ENCODE measurements around the gene OR10AD1.

OR10AD1 gene

GRCh38 chr12:48189331-48190125 is 13.6 kb downstream of the OR10AD1 start:
- DNase-seq = peak; percentile 53 to 57

DNA sequence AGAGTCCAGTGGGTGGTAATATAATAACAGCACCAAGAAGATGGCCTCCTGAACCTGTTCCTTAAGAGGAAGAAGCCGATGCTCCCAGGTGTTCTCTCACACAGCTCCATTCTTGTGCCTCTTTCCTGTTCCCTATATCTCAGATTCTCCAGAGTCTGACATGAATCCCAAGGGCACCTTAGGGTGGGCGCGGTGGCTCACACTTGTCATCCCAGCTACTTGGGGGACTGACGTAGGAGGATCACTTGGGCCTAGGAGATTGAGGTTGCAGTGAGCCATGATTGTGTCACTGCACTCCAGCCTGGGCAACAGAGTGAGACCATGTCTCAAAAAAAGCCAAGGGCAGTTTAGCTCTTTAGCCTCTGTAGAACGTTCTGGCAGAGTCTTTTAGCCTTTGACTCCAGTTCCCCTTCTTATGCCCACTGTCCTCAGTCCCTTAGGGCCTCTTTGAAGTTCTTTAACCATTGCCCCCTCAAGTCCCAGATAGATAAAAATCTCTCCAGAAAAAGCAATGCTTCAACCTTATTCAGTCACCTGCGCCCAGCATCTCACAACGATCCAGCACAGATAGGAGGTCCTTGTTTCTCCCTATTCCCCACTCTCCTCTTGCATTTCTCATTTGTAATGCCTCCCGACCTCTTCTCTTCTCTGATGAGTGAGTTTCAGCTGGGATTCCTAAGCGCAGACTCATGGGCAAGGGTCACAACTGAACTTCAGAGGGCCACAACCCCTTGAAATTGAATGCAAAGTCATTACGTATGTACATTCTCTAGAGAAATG is 15.0 kb downstream of the OR10AD1 start:
- DNase-seq = no peak

GRCh38 chr12:48185181-48185919 is 17.7 kb downstream of the OR10AD1 start:
- DNase-seq = no peak

DNA sequence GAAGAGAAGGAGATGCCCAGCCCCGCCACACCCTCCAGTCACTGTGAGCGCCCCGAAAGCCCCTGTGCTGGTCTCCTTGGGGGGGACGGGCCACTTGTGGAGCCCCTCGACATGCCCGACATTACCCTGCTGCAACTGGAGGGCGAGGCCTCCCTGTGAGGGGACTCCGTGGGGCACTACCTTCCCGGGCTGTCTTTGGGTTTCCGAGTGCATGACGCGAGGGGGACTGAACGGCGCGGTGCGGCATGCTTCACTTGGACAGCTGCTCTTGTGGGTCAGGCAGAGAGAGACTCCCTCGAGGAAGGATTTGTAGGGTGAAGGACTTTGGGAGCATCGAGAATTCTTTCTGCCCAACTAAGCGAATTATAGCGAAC is 18.6 kb downstream of the OR10AD1 start:
- DNase-seq = no peak

DNA sequence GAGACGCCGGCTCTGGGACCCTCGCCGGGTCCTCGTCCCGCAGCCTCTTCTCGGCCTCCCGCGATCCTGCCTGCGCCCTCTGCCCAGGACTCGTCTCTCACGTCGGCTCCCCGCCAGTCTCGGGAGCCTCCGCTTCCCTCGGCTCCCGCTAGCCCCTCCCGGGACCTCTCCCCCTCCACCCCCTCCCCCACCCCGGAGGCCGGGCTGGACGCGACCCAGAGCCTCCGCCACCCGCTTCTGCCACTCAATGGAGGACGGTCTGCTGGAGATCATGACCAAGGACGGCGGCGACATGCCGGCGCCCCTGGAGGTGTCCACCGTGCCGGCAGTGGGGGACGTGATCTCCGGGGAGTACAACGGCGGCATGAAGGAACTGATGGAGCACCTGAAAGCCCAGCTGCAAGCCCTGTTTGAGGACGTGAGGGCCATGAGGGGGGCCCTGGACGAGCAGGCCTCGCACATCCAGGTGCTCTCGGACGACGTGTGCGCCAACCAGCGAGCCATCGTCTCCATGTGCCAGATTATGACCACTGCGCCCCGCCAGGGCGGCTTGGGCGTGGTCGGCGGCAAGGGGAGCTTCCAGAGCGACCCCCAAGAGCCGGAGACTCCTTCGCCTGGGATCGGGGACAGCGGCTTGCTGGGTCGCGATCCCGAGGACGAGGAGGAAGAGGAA is 19.1 kb downstream of the OR10AD1 start:
- DNase-seq = peak in 1 of 2 experiments; percentile 14

DNA sequence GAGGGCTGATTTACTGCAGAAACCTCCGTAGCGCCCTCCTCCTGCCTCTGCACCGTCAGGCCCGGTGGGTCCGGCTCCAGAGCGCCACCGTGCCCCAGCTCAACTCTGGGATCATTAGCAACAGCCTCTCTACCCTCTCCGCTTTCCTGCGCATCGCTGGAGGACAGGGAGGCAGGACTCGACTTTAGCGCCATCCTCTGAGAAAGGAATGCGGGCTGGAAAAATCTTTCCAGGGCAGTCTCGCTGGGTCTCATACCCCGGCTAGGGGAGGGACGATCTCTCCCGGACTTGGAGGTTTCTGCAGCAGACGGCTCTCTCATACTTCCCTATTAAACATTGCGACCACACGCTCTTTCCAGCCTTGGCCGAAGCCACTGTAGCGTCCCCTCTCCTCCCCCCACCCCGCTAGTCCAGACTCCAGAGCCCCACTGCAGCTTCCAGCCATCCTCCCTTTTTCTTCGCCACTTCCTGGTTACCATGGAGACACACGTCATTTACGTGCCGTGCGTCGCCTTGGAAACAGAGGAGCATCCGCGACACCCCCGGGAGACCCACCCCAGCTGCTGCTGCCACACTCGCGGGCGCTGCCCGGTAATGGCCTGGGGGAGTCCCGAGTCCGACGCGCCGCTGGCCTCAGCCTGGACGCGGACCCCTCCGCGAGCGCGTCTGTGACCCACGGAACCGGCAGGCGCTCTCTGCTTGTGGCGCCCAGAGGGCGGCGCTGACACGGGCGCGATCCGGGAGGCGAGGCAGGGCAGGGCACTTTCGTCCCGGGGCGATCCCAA is 19.8 kb downstream of the OR10AD1 start, which contains the start of gene CCDC184:
Gene CCDC184 (plus strand): TSS at position 554 of the 785 bp plus-strand sequence. CDS start 479 bp downstream, outside the sequence.
- DNase-seq = peak; percentile 55 to 78

- DNase-seq = no peak
These were observed 20.5 kb downstream of the OR10AD1 start for GRCh38 chr12:48182631-48183030.

DNA sequence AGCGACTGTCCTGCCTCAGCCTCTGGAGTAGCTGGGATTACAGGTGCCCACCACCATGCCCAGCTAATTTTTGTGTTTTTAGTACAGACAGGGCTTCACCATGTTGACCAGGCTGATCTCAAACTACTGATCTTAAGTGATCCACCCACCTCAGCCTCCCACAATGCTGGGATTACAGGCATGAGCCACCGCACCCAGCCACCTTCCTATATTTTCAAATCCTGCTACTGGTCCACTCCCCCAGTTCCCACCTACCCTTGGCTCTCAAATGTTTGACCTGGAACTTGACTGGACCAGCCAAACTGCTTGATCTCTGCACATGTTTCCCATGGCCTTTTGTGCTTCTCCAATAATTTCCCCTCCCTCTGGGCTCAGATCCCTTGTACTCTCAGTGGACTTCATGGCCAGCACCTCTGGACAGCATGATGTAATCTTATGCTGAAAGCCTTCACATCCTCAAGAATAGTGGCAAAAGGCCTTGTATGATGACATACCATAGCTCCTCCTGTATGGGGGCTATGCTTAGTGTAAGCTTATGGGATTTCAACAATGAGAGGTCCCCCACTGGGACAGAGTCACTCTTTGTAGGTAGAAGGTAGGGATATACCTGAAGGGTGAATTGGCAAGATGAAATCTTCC is 22.1 kb downstream of the OR10AD1 start:
- DNase-seq = no peak

DNA sequence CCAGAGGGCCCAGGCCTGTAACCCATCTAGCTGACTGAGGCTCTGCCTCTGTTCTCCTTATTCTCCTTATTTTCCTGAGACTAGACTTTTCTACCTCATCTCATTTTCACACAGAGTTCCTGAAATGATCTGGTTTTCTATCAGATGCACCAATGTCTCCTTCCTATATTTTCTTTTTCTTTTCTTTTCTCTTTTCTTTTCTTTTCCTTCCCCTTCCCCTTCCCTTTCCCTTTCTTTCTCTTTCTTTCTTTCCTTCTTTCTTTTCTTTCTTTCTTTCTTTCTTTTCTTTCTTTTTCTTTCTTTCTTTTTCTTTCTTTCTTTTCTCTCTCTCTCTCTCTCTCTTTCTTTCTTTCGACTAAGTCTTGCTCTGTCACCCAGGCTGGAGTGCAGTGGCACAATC is 22.7 kb downstream of the OR10AD1 start:
- DNase-seq = no peak

DNA sequence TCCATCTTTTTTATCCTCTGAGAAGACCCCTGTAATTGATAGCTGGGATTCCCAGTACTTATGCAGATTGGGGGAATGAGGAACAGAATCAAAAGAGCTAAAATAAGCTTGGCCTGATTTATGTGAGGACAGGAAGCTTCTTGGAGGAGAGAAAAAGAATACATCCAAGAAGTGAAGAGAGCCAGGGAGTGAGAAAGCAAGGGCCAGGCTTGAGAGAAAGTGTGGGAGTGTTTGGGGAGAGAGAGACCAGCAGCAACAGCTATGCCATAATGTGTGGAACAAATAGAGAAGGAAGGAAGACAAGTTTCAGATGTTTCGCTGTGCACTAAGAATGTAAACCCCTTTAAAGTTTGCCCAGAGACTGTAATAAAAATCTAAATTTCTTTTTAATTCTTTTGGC is 23.6 kb downstream of the OR10AD1 start:
- DNase-seq = no peak

DNA sequence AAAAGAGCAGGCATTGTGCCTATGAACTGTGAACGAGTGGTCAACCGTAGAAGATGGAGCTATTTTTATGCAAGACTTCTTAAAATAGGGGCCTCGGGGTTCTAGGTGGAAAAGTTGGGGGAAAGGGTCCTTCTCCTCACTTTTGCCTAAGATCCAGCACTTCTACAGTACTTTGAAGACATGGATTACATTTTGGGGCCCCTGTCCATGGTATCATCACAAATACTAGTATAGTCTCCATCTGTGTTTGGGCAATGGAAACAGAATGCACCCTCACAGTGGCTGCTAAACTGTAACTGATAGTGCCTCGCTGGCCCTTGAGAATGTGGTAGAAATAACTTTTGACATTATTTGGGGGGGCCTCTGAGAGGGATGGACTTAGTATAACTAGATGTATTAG is 25.1 kb downstream of the OR10AD1 start:
- DNase-seq = no peak

GRCh38 chr12:48176417-48176751 is 26.7 kb downstream of the OR10AD1 start:
- no peak for DNase-seq

DNA sequence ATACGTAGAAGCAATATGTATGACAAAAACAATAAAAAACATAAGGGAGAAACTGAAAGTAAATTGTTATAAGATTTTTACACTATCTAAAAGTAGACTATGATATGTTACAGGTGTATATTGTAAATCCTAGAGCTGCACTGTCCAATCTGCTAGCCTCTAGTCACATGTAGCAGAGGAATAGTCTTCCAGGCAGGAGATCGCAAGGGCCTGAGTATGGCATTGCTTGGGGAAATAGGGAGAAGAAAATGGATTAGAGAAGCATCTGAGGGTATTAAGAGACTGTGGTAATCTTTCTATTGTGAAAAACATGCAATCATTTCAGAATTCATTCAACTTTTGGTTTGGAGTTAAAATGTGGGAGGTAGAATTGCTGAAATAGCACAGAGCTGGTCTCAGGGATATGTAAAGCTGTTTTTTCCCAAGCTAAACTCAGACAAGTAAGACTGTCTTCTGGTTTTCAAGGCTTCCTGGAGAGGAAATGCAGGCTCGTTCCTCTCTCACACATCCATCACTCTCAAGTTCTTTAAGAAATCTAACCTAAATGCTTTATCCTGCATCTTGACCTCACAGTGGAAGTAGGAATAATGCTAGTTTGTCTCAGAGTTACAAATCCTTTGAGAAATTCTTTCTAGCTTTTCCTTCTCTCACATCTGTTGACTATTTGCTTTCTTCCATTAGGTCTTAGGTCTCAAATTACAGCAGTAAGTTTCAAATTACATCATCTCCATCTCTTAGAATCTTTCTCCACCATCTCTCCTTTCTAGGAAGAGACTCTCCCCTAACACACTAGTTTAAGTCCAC is 27.3 kb downstream of the OR10AD1 start:
- no peak for DNase-seq

DNA sequence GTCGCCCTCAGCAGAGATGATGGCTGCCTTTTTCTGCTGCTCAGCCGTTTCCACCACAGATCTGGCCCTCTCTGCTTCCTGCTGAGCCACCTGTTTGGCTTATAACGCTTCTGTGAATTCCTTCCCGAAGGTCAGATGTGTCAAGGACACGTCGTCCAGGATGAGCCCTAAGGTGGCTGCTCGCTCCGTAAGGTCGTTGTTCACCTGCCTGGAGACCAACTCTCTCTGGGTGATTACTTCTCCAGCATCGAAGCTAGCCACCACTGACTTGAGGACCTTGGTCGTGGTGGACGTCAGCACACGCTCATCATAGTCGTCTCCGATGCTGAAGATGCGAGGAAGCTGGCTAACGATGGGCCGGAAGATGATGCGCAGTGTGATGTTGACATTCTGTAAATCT is 34.1 kb downstream of the OR10AD1 start:
- no peak for DNase-seq

GRCh38 chr12:48165089-48165981 is 37.8 kb downstream of the OR10AD1 start:
- peak in 1 of 2 experiments; percentile 26 for DNase-seq

- DNase-seq = no peak
These were observed 38.6 kb downstream of the OR10AD1 start for GRCh38 chr12:48164451-48164850.

DNA sequence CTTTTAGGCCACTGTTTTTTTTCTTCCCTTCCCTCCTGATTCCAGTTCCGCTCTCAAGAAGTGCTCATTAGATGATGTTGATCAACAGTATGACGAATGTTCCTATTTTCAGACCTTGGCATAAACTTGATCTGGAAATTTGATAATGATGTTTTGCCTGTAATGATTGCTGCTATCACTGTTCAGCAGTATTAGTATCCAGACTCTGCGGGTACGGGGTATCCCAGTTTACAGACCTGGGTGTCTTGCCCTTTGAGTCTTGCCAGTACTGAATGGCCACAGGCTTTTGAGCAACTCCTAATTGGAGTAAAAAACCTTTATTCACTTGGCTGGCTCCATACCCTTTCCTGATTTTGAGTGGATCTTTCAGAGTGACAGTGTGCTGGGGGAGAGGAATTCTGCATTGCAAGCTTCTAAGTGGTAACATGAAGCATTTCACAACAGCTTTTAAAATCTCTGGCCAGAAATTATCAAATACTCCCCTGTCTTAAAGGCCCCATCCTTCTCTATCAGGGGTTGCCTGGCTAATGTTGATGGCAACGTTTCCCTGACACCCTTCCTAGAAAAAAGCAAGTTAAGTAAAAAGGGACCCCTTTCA is 39.8 kb downstream of the OR10AD1 start:
- DNase-seq = no peak

GRCh38 chr12:48160807-48161206 is 42.3 kb downstream of the OR10AD1 start:
- no peak for DNase-seq

- no peak for DNase-seq
These were observed 43.0 kb downstream of the OR10AD1 start for GRCh38 chr12:48160046-48160445.

Data from stimulated activated CD4-positive, alpha-beta T cell treated with anti-CD3 and anti-CD28 coated beads, Interleukin-4, amount 100 ng/mL, for 4 hours (primary cell).